Ectodermal cell (in vitro differentiated cells): ENCODE results near the gene PFN1.

Source experiments
- H3K27ac ChIP-seq: 2 replicates; pipeline ENCODE4 v1.7.0; 2013; ENCODE audit warnings: mild to moderate bottlenecking, low read depth, low read length; ENCODE audit not compliant: insufficient read depth, poor library complexity, severe bottlenecking
- H3K27me3 ChIP-seq: 2 replicates; pipeline ENCODE4 v1.7.0; 2013; ENCODE audit warnings: mild to moderate bottlenecking, low read length; ENCODE audit not compliant: insufficient read depth, control insufficient read depth, poor library complexity, severe bottlenecking
- H3K36me3 ChIP-seq: one replicate; pipeline ENCODE4 v1.7.0; 2013; ENCODE audit warnings: low read length; ENCODE audit not compliant: control insufficient read depth, insufficient read depth
- H3K4me1 ChIP-seq: one replicate; pipeline ENCODE4 v1.7.0; 2013; ENCODE audit warnings: low read length; ENCODE audit not compliant: control insufficient read depth, insufficient read depth
- H3K4me3 ChIP-seq: 2 replicates; pipeline ENCODE4 v1.7.0; 2013; ENCODE audit warnings: low read depth, low read length, control low read depth; ENCODE audit not compliant: insufficient read depth
- H3K9me3 ChIP-seq: 2 replicates; pipeline ENCODE4 v1.7.0; 2013; ENCODE audit warnings: mild to moderate bottlenecking, low read length, moderate library complexity; ENCODE audit not compliant: control insufficient read depth
- WGBS, 2 experiments: methylation state at CpG; one replicate each; pipeline ENCODE4 v1.1.7; 2013; ENCODE audit warnings: missing lambda C conversion rate in 2 of 2; 5-methylcytosine and 5-hydroxymethylcytosine counted together

The PFN1 gene

DNA sequence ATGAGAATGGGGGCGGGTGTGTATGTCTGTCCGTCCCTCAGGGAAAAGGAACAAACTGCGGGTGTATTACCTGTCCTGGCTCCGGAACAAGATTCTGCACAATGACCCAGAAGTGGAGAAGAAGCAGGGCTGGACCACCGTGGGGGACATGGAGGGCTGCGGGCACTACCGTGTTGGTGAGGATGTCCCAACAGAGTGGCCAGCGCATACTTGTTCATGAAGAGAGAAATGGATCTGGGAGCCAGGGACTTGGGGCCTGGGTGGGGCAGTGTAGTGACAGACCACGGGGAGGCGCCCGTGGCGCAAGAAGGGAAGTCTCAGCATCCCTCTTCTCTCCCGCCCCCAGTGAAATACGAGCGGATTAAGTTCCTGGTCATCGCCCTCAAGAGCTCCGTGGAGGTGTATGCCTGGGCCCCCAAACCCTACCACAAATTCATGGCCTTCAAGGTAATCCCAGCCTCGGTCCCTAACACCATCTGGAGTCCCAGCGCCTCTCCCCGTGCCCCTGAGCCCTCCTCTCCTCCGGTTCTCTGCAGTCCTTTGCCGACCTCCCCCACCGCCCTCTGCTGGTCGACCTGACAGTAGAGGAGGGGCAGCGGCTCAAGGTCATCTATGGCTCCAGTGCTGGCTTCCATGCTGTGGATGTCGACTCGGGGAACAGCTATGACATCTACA lies 52.5 kb downstream of the PFN1 start:
- H3K36me3 ChIP-seq = peaks cover 22% of the 10 kb centered on the region
- no peak overlapping the region for H3K27ac ChIP-seq
- WGBS, 2 experiments = 80 to 82% methylated on average over 27 of the region's 27 CpGs
- H3K4me3 ChIP-seq = no peak overlapping the region
- H3K27me3 ChIP-seq = no peaks in the 10 kb centered on the region
- no peaks in the 10 kb centered on the region for H3K4me1 ChIP-seq
- H3K9me3 ChIP-seq = no peaks in the 10 kb centered on the region
